ENCODE measurements around the gene CKAP2.

DNA sequence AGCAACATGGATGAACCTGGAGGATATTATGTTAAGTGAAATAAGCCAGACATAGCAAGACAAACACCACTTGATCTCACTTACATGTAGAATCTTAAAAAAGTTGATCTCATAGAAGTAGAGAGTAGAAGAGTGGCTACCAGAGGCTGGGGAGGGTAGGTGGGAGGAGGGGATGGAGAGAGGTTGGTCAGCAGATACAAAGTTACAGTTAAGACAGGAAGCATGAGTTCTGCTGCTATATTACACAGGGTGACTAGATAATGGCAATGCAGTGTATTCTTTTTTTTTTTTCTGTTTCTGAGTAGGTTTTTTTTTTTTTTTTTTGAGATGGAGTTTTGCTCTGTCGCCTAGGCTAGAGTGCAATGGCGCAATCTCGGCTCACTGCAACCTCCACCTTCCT is 34.1 kb upstream of the CKAP2 start:
- TF ChIP-seq, protein P1, sequence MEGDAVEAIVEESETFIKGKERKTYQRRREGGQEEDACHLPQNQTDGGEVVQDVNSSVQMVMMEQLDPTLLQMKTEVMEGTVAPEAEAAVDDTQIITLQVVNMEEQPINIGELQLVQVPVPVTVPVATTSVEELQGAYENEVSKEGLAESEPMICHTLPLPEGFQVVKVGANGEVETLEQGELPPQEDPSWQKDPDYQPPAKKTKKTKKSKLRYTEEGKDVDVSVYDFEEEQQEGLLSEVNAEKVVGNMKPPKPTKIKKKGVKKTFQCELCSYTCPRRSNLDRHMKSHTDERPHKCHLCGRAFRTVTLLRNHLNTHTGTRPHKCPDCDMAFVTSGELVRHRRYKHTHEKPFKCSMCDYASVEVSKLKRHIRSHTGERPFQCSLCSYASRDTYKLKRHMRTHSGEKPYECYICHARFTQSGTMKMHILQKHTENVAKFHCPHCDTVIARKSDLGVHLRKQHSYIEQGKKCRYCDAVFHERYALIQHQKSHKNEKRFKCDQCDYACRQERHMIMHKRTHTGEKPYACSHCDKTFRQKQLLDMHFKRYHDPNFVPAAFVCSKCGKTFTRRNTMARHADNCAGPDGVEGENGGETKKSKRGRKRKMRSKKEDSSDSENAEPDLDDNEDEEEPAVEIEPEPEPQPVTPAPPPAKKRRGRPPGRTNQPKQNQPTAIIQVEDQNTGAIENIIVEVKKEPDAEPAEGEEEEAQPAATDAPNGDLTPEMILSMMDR (IDR thresholded peaks at IDR 0.05): no peak
- no peak for TF ChIP-seq POLR2A (IDR thresholded peaks at IDR 0.05)
